Activated naive CD4-positive, alpha-beta T cell treated with anti-CD3 and anti-CD28 coated beads, Interleukin-2, amount 50 U/mL, for 72 hours (primary cell): Measurements from ENCODE around the gene PHLDB2. TPM values are rescaled to one million over a fixed set of nuclear protein-coding genes. Genes with fewer than 3 reads are reported as not detected.
"Not testable (repeated sequence)": the region's sequence is repeated elsewhere in the genome, so short reads cannot be mapped to it uniquely, and the experiment has no call there.

ENCODE experiments used
- ATAC-seq, 2 donors: fragments of 150-1000 bp; cut with Tn5 transposase; 2 replicates each; pipeline ENCODE4 v1.10.0; 2021; ENCODE audit warnings: mild to moderate bottlenecking in 2 of 2, moderate library complexity in 2 of 2
- DNase-seq, 2 donors: peaks; one replicate each; pipeline ENCODE4 v3.0.0; 2021 to 2022; ENCODE audit warnings: low spot score in 2 of 2
- H3K27ac Mint-ChIP-seq, 2 donors: one replicate each; pipeline ENCODE4 v1.8.0; 2022; ENCODE audit warnings: mild to moderate bottlenecking in 2 of 2, mixed read lengths in 2 of 2
- H3K36me3 Mint-ChIP-seq, 2 donors: one replicate each; pipeline ENCODE4 v1.8.0; 2022; ENCODE audit warnings: mixed read lengths in 2 of 2
- H3K9me3 Mint-ChIP-seq, 2 donors: one replicate each; pipeline ENCODE4 v1.8.0; 2022; ENCODE audit warnings: mixed read lengths in 2 of 2
- total RNA-seq, 2 donors: library from RNA; stranded (reverse); gene quantifications; one replicate each; pipeline ENCODE4 v1.2.3, GENCODE V29; 2022

Gene PHLDB2
- 1 to 10 TPM; 1.9 to 2.1 TPM for total RNA-seq

DNA sequence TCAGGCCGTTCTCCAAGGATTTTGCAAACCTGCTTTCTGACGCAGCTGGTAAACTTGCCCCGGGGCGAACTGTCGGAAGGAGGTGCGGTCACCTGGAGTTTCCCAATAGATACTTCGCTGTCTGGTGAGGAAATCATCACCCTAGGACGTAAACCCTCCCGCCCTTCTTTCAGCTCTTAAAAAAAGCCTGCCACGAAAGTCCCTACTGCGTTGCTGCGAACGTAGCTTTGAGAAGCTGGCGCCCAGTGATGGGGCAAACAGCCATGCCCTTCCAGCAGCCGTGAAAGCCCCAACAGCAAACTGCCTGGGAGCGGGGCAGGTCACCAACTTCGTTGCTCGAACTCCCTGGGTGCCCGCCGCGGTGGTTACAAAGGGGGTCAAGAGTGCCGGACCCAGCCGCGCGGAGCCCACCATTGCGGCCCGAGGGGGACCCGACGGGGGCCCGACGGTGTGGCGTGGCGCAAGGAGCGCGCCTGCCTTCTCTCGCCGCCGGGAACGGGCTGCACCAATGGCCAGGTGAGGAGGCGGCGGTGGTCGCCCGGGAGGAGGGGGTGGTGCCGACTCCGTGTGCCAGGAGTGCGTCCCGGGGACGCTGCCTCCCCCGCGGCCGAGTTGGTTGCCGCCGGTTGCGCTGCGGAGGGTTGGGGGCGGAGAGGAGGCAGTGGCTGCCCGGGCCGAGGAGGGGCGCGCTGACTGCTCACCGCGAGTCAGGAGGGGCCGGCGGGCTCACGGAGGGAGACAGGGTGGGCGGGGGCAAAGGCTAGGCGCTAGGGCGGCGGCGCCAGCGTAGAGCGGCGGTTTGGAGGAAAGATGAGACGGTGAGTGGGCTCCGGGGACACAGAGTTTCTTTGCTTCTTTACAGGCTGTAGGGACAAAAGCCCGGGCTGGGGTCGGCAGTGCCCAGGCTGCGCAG is at the start of gene PHLDB2:
PHLDB2 (plus strand) TSS at position 205 of the 913 bp plus-strand sequence. CDS start 24,813 bp downstream, outside the sequence.
- H3K36me3 Mint-ChIP-seq, result no peaks in the 10 kb centered on the region
- H3K27ac Mint-ChIP-seq, result peak within 1 kb of the TSS; percentile 9 to 73
- DNase-seq (peak; percentile 55 to 57), ATAC-seq (peak; percentile 68 to 80)
- no peaks in the 10 kb centered on the region for H3K9me3 Mint-ChIP-seq

DNA sequence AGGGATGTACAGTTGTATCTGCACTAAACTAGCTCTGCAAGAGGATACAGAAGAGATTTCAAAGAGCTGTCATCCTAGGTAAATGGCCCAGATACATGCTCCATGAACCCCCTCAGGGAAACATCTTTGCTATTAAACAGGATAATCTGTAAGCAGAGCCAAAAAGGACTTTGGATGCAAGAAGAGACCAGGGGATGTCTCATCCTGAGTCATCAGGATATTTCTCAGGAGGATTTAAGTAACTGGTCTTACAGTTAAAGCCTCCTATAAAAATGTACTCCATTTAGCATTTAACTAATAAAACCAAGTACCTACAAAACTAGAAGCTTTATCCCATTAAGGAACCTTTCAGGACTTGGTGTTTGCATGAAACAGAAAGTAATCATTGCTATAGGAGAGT is 48.2 kb upstream of the PHLDB2 start:
- peaks cover 0 to 8% of the 10 kb centered on the region in 2 donors for H3K9me3 Mint-ChIP-seq
- no peak overlapping the region for H3K27ac Mint-ChIP-seq
- no peak for ATAC-seq
- DNase-seq, result no peak
- peaks cover 0 to 6% of the 10 kb centered on the region in 2 donors for H3K36me3 Mint-ChIP-seq

DNA sequence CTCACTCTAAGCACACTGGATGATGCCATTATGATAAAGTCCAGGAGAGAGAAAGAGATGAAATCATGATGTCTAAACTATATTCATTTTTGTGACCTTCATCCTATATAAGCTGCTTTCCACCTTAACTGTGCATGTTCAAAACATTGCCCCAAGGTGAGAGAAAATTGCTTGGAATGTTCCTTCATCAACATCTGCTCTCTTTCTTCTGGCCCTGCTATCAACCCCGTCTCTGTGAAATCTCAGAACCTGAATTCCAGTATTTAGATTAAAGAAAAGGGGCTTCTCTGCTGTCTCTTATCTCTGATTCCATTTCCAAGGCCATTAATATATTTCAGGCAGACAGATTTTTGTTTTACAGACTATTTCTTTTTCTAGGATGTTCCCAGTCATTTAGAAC is 47.3 kb upstream of the PHLDB2 start:
- DNase-seq (no peak), ATAC-seq (no peak)
- no peak overlapping the region for H3K27ac Mint-ChIP-seq
- H3K9me3 Mint-ChIP-seq, result peaks cover 0 to 12% of the 10 kb centered on the region in 2 donors
- peaks cover 0 to 6% of the 10 kb centered on the region in 2 donors for H3K36me3 Mint-ChIP-seq

DNA sequence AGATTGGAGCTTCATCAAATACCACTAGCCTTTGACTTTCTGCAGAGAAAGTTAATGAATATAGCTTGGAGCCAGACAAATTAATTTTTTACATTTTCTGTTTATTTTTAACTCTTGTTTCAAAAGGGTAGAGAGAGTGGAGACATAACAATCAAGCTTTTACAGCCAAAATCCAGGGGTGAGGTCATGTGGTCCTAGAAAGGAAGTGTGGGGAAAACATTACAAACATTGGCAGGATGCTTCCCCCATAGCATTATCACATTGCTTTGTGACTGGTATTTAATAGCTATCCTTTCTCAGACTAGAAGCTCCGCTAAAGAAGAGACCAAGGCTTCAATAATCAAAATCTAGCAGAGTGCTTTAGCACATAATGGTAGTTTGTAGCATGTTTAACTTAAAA is 46.4 kb upstream of the PHLDB2 start:
- Mint-ChIP-seq H3K9me3 (peaks cover 0 to 15% of the 10 kb centered on the region in 2 donors), H3K27ac (no peak overlapping the region), H3K36me3 (peaks cover 0 to 6% of the 10 kb centered on the region in 2 donors)
- DNase-seq (no peak), ATAC-seq (no peak)

DNA sequence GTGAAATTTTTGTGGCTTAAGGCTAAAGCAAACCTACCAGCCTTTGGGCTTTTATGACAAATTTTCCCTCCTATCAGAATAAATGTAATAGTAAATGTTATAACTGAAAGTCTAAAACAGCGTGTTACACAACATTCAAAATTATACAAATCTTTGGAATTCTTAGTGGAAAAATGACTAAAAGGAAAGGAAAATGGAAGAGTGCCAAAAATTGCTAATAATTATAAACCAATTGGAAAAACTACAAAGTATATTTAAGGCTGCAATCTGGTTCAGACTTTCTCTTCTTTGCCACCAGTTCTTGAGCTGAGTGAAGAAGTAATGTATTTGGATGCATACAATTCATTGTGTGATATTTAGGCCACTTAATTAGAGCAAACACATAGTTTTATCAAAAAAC is 45.6 kb upstream of the PHLDB2 start:
- H3K9me3 Mint-ChIP-seq, result peaks cover 0 to 15% of the 10 kb centered on the region in 2 donors
- H3K27ac Mint-ChIP-seq, result no peak overlapping the region
- no peak for DNase-seq
- no peak for ATAC-seq
- peaks cover 0 to 6% of the 10 kb centered on the region in 2 donors for H3K36me3 Mint-ChIP-seq

DNA sequence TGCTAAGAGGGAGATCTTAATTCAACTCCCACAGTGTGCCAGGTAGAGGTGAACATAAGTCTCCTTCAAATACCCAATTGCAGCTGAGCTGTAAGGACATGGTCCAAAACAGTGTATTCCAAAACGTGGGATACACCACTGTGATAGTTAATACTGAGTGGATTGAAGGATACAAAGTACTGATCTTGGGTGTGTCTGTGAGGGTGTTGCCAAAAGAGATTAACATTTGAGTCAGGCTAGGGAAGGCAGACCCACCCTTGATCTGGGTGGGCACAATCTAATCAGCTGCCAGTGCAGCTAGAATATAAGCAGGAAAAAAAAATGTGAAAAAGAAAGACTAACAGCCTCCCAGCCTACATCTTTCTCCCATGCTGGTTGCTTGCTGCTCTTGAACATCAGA is 45.1 kb upstream of the PHLDB2 start:
- Mint-ChIP-seq H3K36me3 (peaks cover 0 to 6% of the 10 kb centered on the region in 2 donors), H3K9me3 (peaks cover 0 to 20% of the 10 kb centered on the region in 2 donors), H3K27ac (no peak overlapping the region)
- ATAC-seq (no peak), DNase-seq (no peak)

DNA sequence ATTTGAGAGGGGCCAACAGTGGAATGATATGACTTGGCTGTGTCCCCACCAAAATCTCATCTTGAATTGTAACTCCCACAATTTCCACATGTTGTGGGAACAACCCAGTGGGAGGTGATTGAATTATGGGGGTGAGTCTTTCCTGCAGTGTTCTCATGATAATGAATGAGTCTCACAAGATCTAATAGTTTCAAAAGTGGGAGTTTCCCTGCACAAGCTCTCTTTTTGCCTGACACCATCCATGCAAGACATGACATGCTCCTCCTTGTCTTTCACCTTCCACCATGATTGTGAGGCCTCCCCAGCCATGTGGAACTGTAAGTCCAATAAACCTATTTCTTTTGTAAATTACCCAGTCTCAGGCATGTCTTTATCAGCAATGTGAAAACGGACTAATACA is 42.3 kb upstream of the PHLDB2 start:
- not testable (repeated sequence) for DNase-seq, H3K27ac Mint-ChIP-seq, ATAC-seq
- H3K36me3 Mint-ChIP-seq, result peaks cover 0 to 11% of the 10 kb centered on the region in 2 donors
- H3K9me3 Mint-ChIP-seq, result peaks cover 3 to 27% of the 10 kb centered on the region in 2 donors

DNA sequence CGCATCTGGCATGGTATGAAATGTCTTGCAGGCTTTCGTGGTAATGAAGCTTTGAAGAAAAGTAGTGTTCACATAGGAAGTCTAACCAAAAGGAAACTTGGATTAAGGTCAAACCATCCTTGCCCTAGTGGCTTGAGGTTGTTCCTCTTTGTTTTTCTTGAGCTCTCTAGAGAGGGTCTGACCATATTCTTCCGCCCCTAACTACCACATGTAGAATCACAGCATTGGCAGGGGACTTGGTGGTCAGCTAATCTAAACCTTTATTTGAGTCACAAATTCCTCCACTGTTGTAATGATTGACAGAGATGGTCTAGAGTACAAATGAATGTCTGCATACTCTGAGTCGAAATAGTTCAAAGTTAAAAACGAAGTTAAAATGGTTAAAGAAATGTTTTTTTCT is 39.1 kb upstream of the PHLDB2 start:
- DNase-seq (no peak), ATAC-seq (peak in 1 of 2 donors; percentile 26)
- Mint-ChIP-seq H3K36me3 (peaks cover 0 to 11% of the 10 kb centered on the region in 2 donors), H3K9me3 (peaks cover 3 to 26% of the 10 kb centered on the region in 2 donors), H3K27ac (no peak overlapping the region)

DNA sequence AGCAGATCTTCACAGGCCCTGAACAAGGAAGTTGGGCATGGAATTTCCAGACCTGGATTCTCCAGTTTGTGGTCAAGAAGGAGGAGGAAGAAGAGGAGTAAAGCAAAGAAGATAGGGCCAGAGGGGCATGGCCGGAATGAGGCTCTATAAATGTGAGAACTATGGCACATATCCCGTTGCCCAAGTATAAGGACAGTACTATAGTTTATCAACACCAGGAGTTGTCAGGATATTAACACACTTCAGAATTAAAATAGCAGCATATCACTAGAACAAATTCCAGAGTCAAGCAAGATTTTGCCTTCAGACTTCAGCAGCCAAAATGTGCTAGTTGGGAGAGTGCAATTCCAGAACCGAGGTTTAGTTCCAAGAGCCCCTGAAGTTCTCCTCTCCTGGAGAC is 38.4 kb upstream of the PHLDB2 start:
- H3K9me3 Mint-ChIP-seq, result peaks cover 3 to 19% of the 10 kb centered on the region in 2 donors
- peaks cover 0 to 5% of the 10 kb centered on the region in 2 donors for H3K36me3 Mint-ChIP-seq
- no peak for ATAC-seq
- DNase-seq, result no peak
- no peak overlapping the region for H3K27ac Mint-ChIP-seq

DNA sequence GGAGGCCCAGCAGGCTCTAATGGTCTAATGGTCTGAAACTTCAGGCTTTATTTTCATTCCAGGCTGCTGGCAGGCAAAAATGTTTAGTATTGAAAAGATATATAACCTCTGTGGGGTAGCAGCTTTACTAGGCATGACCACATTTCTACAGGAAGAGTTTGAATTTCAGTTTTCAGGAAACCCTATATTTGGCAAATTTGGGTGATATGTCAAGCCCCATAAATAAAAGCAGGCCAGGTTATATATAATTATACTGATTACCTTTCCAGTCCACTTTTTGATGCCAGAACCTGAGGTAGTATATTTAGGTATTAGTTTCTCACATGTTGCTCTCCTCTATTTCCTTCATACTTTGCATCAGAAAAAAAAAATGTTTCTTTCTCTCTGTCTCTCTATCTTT is 37.2 kb upstream of the PHLDB2 start:
- Mint-ChIP-seq H3K9me3 (peaks cover 3 to 14% of the 10 kb centered on the region in 2 donors), H3K27ac (no peak overlapping the region), H3K36me3 (peaks cover 0 to 5% of the 10 kb centered on the region in 2 donors)
- no peak for DNase-seq
- no peak for ATAC-seq

DNA sequence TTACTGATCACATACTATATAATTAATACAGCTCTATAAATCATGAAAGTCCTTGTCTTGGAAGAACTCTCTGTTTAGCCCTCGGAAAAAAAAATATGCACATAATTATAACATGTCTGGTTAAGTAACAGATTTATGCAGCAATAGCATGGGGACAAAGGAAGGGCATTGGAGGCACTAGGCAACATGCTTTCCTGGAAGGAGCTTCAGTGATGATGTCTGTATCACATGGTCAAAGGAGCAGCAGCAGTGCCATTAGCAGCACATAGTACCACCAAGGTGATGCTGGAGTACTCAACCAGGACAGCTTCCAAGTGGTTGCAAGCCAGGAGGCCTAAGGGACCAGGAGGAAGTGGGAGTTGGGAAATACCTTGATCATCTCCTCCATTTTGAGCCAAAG is 36.3 kb upstream of the PHLDB2 start:
- Mint-ChIP-seq H3K9me3 (peaks cover 3 to 12% of the 10 kb centered on the region in 2 donors), H3K36me3 (peaks cover 0 to 5% of the 10 kb centered on the region in 2 donors), H3K27ac (no peak overlapping the region)
- no peak for ATAC-seq
- DNase-seq, result no peak

DNA sequence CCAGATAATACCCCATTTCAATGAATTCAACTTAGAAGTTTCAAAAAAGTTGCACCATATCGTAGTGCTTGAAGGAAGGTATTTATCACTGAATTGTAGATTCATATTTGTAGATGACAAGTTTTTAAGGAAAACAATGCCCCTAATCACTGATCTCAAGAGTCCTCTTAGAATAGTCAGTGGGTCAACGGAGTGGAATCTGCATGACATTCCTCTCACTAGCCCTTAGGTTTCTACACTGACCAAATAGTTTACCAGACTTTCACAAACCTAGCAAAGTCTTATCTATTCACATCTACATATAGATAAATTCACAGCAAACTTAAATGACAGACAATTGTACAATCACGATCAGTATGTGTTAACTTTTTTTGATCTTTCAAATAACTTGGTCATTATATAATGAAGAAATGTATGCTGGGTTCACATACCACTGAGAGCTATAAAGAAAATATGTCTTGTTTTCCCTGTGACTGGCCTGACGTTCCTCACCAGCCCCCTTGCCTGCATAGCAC is 35.7 kb upstream of the PHLDB2 start:
- H3K36me3 Mint-ChIP-seq, result peaks cover 0 to 5% of the 10 kb centered on the region in 2 donors
- H3K9me3 Mint-ChIP-seq, result peaks cover 3 to 12% of the 10 kb centered on the region in 2 donors
- ATAC-seq, result no peak
- no peak overlapping the region for H3K27ac Mint-ChIP-seq
- DNase-seq, result no peak

DNA sequence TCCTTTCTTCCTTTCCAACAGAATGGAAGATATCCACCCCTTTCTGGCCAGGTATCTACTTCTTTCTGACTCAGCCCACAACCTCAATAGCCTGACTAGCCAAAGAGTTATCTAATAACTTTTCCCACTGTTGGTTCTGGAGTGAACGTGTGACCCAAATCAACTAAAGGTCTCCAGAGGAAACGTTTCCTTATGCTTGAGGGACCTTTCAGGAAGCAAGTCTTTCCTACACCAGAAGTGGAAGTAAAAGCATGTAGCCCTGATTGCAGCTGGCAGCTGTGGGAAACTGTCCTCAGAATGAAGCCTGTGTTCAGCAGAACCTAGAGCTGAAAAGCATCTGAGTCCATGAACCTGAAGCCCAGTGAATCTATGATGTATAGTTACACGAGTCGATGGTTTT is 34.7 kb upstream of the PHLDB2 start:
- Mint-ChIP-seq H3K9me3 (peaks cover 3 to 4% of the 10 kb centered on the region in 2 donors), H3K27ac (no peak overlapping the region), H3K36me3 (peaks cover 0 to 5% of the 10 kb centered on the region in 2 donors)
- no peak for ATAC-seq
- no peak for DNase-seq

DNA sequence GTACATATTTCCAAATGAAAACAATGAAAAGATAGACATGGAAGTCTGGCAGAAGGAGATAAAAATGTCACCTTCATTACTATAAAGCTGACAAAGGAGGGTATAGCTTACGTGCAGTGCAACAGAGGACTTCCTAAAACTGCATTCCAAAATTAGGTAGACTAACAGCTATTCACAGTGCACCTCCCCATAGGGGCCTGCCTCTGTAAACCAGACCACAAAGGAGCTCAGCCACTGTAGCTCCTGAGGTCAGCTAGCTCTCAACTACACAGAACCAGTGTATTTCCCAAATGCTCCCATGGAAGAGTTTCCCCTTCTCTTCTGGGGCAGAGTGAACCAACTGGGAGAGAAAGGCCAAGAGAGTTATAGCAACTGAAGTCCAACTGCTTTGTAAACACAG is 31.2 kb upstream of the PHLDB2 start:
- DNase-seq (no peak), ATAC-seq (no peak)
- H3K36me3 Mint-ChIP-seq, result no peaks in the 10 kb centered on the region
- no peak overlapping the region for H3K27ac Mint-ChIP-seq
- no peaks in the 10 kb centered on the region for H3K9me3 Mint-ChIP-seq

DNA sequence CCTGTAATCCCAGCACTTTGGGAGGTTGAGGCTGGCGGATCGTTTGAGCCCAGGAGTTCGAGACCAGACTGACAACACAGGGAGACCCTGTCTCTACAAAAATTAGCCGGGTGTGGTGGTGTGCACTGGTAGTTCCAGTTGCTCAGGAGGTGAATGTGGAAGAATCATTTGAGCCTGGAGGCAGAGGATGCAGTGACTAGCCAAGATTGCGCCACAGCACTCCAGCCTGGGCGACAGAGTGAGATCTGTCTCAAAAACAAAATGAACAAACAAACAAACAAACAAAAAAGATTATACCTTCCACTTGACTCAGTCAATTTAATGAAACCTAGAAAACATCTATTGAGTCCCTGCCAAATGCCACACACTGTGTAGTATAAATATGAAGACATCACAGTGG is 30.5 kb upstream of the PHLDB2 start:
- no peaks in the 10 kb centered on the region for H3K9me3 Mint-ChIP-seq
- ATAC-seq (no peak), DNase-seq (no peak)
- H3K27ac Mint-ChIP-seq, result no peak overlapping the region
- no peaks in the 10 kb centered on the region for H3K36me3 Mint-ChIP-seq

DNA sequence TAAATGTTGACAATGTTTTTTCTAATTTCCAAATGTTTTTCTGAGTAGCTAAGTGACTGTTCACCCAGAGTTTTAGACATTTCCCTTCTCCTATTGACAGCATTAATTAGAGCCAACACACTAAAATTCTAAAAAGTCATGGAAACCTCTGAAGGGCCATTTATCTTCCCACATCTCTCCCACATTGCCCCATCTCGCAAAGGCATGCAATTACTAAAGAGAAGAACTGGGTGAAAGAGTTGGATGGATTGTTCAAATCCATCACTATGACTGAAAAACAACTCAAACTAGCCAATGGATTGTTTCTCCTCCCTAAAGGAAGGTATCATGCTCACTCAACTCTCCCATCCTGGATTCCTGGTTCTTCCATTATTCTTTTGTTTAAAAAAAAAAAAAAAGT is 30.0 kb upstream of the PHLDB2 start:
- Mint-ChIP-seq H3K9me3 (no peaks in the 10 kb centered on the region), H3K27ac (no peak overlapping the region), H3K36me3 (no peaks in the 10 kb centered on the region)
- no peak for DNase-seq
- ATAC-seq, result no peak

DNA sequence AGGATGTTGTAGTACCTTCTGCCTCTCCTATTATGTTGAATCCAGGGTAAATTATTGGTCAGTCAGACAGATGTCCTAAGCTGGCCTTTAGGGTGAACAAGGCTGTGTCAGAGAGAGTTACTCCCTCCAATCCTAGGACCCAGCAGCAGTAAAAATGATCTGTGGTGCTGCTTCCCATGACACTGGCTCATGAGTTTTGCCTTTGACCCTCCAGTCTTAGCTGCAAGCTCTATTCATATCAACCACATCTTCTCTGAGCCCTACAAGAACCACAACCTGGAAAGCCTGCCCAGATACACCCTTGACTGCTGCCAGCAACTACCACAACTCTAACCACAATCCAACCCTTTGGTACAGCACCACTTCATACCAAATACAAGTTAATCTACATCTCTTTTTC is 27.2 kb upstream of the PHLDB2 start:
- ATAC-seq (peak; percentile 65 to 92), DNase-seq (no peak)
- H3K9me3 Mint-ChIP-seq, result no peaks in the 10 kb centered on the region
- no peak overlapping the region for H3K27ac Mint-ChIP-seq
- H3K36me3 Mint-ChIP-seq, result no peaks in the 10 kb centered on the region

DNA sequence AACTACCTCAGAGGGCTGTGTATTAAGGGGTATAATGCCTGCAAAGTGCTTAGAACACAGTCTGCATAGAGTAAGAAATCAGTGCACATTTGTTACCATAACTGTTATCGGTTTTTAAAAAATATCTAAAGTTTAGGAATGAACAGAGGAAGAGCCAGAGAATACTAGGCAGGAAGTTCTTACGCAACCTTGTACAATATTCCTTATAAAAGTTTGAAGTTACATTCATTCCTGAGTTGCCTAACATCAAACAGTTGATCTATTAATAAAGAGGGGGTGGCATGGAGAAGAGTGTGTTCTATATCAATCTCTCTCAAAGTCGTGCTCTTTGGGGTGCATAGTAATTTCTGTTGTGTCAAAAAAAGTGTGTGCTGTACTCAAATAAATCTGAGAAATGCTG is 22.0 kb upstream of the PHLDB2 start:
- Mint-ChIP-seq H3K27ac (no peak overlapping the region), H3K9me3 (no peaks in the 10 kb centered on the region), H3K36me3 (no peaks in the 10 kb centered on the region)
- ATAC-seq (no peak), DNase-seq (no peak)
